HG03460 (cell line): ENCODE measurements around the gene DLX1.
A peak's percentile ranks its signal among the peaks of the same experiment; 100 is the strongest.
"Not testable (repeated sequence)": the region's sequence is repeated elsewhere in the genome, so short reads cannot be mapped to it uniquely, and the experiment has no call there.

ENCODE experiments used
- ATAC-seq: cut with Tn5 transposase; IDR thresholded peaks from one replicate; pipeline ENCODE4 v1.9.1; 2021; ENCODE audit not compliant: unreplicated experiment

DLX1 gene

GRCh38 chr2:172063446-172063845 lies 21.9 kb upstream of the DLX1 start:
- ATAC-seq: no peak

- no peak for ATAC-seq
These were observed 20.2 kb upstream of the DLX1 start for GRCh38 chr2:172065111-172065510.

- no peak for ATAC-seq
These were observed 18.9 kb upstream of the DLX1 start for GRCh38 chr2:172066394-172066886.

- ATAC-seq: not testable (repeated sequence)
These were observed 17.4 kb upstream of the DLX1 start for GRCh38 chr2:172067905-172068304.

GRCh38 chr2:172070936-172071335 lies 14.4 kb upstream of the DLX1 start:
- no peak for ATAC-seq

- no peak for ATAC-seq
These were observed 13.0 kb upstream of the DLX1 start for GRCh38 chr2:172072303-172072702.

- ATAC-seq: no peak
These were observed 12.6 kb upstream of the DLX1 start for GRCh38 chr2:172072706-172073105.

- no peak for ATAC-seq
These were observed 11.8 kb upstream of the DLX1 start for GRCh38 chr2:172073518-172073917.

GRCh38 chr2:172074254-172074653 lies 11.1 kb upstream of the DLX1 start:
- ATAC-seq: no peak

GRCh38 chr2:172079416-172079815 lies 5.9 kb upstream of the DLX1 start:
- ATAC-seq: no peak

- ATAC-seq: no peak
These were observed 5.3 kb upstream of the DLX1 start for GRCh38 chr2:172079838-172080640.

GRCh38 chr2:172080641-172081220 lies 4.6 kb upstream of the DLX1 start:
- no peak for ATAC-seq

GRCh38 chr2:172081221-172082022 lies 3.9 kb upstream of the DLX1 start:
- no peak for ATAC-seq

GRCh38 chr2:172082105-172082943 lies 3.0 kb upstream of the DLX1 start:
- no peak for ATAC-seq

GRCh38 chr2:172082944-172083627 lies 2.2 kb upstream of the DLX1 start:
- no peak for ATAC-seq

- no peak for ATAC-seq
These were observed 1.5 kb upstream of the DLX1 start for GRCh38 chr2:172083628-172084394.

GRCh38 chr2:172084395-172084644 lies 987 bp upstream of the DLX1 start:
- ATAC-seq: no peak

- ATAC-seq: peak; percentile 78
These were observed 455 bp upstream of the DLX1 start for GRCh38 chr2:172084645-172085459.
